GM12801 (cell line): ENCODE measurements around the gene ACACB.

ENCODE experiments used
- TF ChIP-seq, protein P1 (sequence below): IDR thresholded peaks from one replicate; pipeline ENCODE4 v1.5.1; 2011; ENCODE audit warnings: control low read depth; ENCODE audit not compliant: insufficient read length; ENCODE audit errors: extremely low read depth

Gene ACACB

DNA sequence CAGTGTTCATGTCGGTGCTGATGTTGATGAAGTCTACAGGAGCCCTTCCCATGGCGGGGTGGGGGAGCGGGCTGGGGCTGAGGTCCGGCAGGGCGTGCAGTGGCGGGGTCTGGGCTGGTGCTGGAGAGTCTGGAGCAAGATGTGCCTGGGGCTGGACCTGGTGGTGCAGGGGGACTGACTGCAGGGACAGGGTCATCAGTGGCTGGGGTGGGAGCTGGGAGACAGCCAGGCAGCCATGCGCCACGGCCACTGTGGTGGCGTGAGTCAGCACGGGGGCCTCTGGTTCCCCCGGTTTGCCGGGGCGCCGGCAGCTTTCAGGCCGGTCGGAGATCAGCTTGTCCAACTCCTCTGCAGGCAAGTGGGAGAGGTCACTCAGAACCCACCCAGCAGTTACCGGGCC, 165.1 kb downstream of the ACACB start:
- TF ChIP-seq, protein P1, sequence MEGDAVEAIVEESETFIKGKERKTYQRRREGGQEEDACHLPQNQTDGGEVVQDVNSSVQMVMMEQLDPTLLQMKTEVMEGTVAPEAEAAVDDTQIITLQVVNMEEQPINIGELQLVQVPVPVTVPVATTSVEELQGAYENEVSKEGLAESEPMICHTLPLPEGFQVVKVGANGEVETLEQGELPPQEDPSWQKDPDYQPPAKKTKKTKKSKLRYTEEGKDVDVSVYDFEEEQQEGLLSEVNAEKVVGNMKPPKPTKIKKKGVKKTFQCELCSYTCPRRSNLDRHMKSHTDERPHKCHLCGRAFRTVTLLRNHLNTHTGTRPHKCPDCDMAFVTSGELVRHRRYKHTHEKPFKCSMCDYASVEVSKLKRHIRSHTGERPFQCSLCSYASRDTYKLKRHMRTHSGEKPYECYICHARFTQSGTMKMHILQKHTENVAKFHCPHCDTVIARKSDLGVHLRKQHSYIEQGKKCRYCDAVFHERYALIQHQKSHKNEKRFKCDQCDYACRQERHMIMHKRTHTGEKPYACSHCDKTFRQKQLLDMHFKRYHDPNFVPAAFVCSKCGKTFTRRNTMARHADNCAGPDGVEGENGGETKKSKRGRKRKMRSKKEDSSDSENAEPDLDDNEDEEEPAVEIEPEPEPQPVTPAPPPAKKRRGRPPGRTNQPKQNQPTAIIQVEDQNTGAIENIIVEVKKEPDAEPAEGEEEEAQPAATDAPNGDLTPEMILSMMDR = no peak

DNA sequence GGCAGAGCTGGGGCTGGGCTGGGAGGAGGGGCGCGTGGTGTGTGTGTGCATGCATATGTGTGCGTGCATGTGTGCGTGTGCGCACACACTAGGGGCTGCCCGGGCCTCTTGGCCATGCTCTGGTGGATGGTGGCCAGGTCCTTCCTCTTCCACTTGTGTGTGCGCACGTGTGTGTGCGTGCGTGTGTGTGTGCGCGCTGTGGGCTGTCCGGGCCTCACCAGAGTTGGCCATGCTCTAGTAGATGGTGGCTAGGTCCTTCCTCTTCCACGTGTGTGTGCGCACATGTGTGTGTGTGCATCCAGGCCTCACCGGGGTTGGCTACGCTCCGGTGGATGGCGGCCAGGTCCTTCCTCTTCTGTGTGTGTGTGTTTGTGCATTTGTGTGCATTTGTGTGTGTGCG, 168.0 kb downstream of the ACACB start:
- TF ChIP-seq, protein P1 = no peak

- TF ChIP-seq, protein P1 = no peak
Measured at GRCh38 chr12:109286252-109286651, 169.9 kb downstream of the ACACB start.

DNA sequence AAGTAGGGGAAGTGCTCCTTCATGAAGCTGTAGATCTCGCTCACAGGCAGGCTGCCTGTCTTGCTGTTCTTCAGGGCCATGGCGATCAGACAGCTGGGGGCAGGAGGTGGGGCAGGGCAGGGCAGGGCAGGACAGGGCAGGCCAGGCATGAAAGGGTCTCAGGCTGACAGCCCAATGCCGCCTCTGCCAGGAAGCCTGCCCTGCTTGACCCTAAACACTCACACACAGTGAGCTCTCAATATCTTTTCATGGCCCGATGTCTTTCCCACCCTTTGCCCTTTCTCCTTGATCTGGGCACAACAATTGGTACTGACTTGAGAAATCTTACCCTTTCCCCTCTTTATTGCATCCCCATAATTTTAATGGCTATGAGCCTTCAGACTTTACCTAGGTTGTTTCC, 170.3 kb downstream of the ACACB start:
- TF ChIP-seq, protein P1 = no peak

DNA sequence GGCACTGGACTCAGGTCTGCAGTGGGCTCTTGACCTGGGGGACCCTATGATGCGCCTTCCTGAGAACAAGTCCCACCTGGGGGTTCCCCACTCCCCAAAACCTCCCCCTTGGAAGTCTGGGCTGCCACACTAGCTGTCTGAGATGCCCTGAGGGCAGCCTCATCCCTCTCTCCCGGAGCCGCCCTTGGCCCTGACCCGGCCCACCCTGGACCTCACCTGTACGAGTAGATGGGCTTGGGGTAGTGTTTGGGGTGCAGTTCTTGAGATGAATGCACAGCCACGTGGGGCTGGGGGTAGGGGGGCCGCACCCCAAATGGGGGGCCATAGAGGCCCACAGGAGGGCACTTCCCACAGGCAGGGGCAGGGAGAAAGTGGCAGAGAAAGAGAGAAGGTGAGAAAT, 170.8 kb downstream of the ACACB start:
- TF ChIP-seq, protein P1 = no peak

DNA sequence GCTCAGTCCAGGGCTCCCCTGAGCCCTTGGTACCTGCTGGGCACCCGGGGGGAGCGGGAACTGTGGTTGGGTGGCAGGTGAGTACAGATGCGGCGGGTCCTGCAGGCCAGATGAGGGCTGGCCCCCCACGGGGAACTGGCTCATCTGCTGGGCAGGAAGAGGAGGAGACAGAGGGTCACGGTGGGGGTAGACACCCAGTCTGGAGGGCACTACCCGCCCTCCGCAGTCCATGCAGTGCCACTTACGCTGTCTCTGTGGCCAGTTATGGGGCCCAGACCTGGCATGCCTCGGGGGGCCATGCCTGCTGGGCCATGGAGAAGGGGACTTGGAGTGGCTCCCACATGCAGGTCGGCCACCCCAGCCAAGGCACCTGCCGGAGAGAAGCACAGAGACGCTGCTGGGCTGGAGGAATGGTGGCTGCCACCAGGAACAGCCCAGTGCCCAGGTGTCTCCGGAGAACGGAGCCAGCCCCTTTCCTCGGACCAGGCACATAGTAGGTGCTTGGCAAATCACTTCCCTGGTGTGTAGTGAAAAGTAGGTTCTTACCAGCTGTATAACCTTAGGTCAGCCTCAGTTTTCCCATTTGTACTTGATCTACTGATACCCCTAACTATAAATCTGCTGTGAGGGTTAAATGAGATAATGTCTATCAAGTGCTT, 171.6 kb downstream of the ACACB start:
- TF ChIP-seq, protein P1 = no peak

DNA sequence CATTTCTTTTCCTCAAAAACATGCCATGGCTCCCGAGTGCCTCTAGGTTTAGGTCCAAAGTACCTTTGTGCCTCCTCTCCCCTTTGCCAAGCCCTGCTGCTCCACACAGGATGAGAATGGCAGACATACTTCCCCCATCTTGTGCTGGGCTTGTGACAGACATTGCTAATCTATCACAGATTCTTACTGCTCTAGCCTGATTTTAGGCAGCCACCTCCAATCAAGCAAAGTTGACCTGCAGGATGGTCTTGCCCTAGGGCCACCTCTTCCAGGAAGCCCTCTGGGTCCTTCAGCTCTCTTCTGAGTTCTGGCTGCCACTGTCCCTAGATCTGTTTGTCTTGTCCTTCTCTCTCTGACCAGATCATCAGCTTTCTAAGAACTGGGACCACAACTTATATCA, 172.2 kb downstream of the ACACB start:
- TF ChIP-seq, protein P1 = no peak
